ENCODE measurements around the gene GP1BB. TPM values are rescaled to one million over a fixed set of nuclear protein-coding genes. Genes with fewer than 3 reads are reported as not detected.

Gene GP1BB
- total RNA-seq, 4 donors from 2014 or later: 3.3 to 5.9 (median 4.7) TPM

- Histone ChIP-seq H3K9me3 (no peaks in the 10 kb centered on the region), H3K27me3 (peaks cover 0 to 10% of the 10 kb centered on the region in 2 donors), H3K36me3 (no peaks in the 10 kb centered on the region), H3K4me3 (no peak overlapping the region), H3K27ac (no peak overlapping the region), H3K4me1 (peaks cover 0 to 17% (median 6%) of the 10 kb centered on the region in 4 donors)
- WGBS, 2 donors: 87 to 91% methylated on average over 6 to 7 of the region's 7 CpGs
- no peak for TF ChIP-seq EP300 (IDR thresholded peaks at IDR 0.05)
- no peak for TF ChIP-seq POLR2A (IDR thresholded peaks at IDR 0.05)
- no peak for TF ChIP-seq CTCF (IDR thresholded peaks at IDR 0.05)
- no peak for DNase-seq (ENCODE audit: low spot score in 2 of 2)
Measured at GRCh38 chr22:19734163-19734562, 10.8 kb downstream of the GP1BB start.

- DNase-seq (ENCODE audit: low spot score in 2 of 2): no peak
- Histone ChIP-seq H3K4me1 (peaks cover 0 to 17% (median 6%) of the 10 kb centered on the region in 4 donors), H3K27ac (no peak overlapping the region), H3K27me3 (peaks cover 0 to 10% of the 10 kb centered on the region in 2 donors), H3K9me3 (no peaks in the 10 kb centered on the region), H3K36me3 (no peaks in the 10 kb centered on the region), H3K4me3 (no peak overlapping the region)
- 89 to 92% methylated on average over 5 of the region's 5 CpGs for WGBS, 2 donors
- TF ChIP-seq CTCF (IDR thresholded peaks at IDR 0.05) (no peak), EP300 (IDR thresholded peaks at IDR 0.05) (no peak)
Measured at GRCh38 chr22:19734837-19735382, 11.6 kb downstream of the GP1BB start.

- DNase-seq (ENCODE audit: low spot score in 2 of 2): no peak
- Histone ChIP-seq H3K4me3 (no peak overlapping the region), H3K27ac (no peak overlapping the region), H3K9me3 (no peaks in the 10 kb centered on the region), H3K27me3 (peaks cover 0 to 10% of the 10 kb centered on the region in 2 donors), H3K4me1 (peaks cover 0 to 10% (median 1%) of the 10 kb centered on the region in 4 donors), H3K36me3 (no peaks in the 10 kb centered on the region)
- no peak for TF ChIP-seq POLR2A (IDR thresholded peaks at IDR 0.05)
- no peak for TF ChIP-seq EP300 (IDR thresholded peaks at IDR 0.05)
- TF ChIP-seq CTCF (IDR thresholded peaks at IDR 0.05): no peak
- 66 to 71% methylated on average over 14 to 21 of the region's 21 CpGs for WGBS, 2 donors
Measured at GRCh38 chr22:19735665-19736510, 12.5 kb downstream of the GP1BB start.

- Histone ChIP-seq H3K27ac (no peak overlapping the region), H3K36me3 (no peaks in the 10 kb centered on the region), H3K9me3 (no peaks in the 10 kb centered on the region), H3K4me1 (peaks cover 0 to 7% (median 0%) of the 10 kb centered on the region in 4 donors), H3K4me3 (no peak overlapping the region), H3K27me3 (peaks cover 0 to 10% of the 10 kb centered on the region in 2 donors)
- DNase-seq (ENCODE audit: low spot score in 2 of 2): no peak
- TF ChIP-seq POLR2A (IDR thresholded peaks at IDR 0.05): no peak
- TF ChIP-seq EP300 (IDR thresholded peaks at IDR 0.05): no peak
- TF ChIP-seq CTCF (IDR thresholded peaks at IDR 0.05): no peak
- 72 to 78% methylated on average over 7 to 17 of the region's 17 CpGs for WGBS, 2 donors
Measured at GRCh38 chr22:19737846-19738663, 14.7 kb downstream of the GP1BB start.

Data from tibial nerve (tissue), 4 donors.